ENCODE results near the gene SLC38A1. TPM values are rescaled to one million over a fixed set of nuclear protein-coding genes. Genes with fewer than 3 reads are reported as not detected.

SLC38A1 gene
- polyA plus RNA-seq, 1 experiment, result 136 TPM

GRCh38 chr12:46154221-46154985, 114.4 kb downstream of the SLC38A1 start:
- DNase-seq (ENCODE audit: low read depth, low spot score), result no peak
- H3K27ac ChIP-seq (ENCODE audit: low read depth, low read length), result no peak overlapping the region
- TF ChIP-seq, protein P1, sequence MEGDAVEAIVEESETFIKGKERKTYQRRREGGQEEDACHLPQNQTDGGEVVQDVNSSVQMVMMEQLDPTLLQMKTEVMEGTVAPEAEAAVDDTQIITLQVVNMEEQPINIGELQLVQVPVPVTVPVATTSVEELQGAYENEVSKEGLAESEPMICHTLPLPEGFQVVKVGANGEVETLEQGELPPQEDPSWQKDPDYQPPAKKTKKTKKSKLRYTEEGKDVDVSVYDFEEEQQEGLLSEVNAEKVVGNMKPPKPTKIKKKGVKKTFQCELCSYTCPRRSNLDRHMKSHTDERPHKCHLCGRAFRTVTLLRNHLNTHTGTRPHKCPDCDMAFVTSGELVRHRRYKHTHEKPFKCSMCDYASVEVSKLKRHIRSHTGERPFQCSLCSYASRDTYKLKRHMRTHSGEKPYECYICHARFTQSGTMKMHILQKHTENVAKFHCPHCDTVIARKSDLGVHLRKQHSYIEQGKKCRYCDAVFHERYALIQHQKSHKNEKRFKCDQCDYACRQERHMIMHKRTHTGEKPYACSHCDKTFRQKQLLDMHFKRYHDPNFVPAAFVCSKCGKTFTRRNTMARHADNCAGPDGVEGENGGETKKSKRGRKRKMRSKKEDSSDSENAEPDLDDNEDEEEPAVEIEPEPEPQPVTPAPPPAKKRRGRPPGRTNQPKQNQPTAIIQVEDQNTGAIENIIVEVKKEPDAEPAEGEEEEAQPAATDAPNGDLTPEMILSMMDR (IDR thresholded peaks at IDR 0.05; ENCODE audit: low read depth, low read length), result no peak
- POLR2A ChIA-PET, result no interaction called here
- H3K27me3 ChIP-seq (ENCODE audit: control insufficient read depth, insufficient read depth, low read length), result no peaks in the 10 kb centered on the region
- CTCF ChIA-PET, result interaction anchor here (1.3 to 2.3 kb wide), 4 partner anchors 12 to 203 kb away, joined by 3 to 16 read pairs (median 4); no protein-coding TSS in a partner anchor
- H3K9me3 ChIP-seq (ENCODE audit: control insufficient read depth, insufficient read depth, low read length), result no peaks in the 10 kb centered on the region
- no peak overlapping the region for H3K4me3 ChIP-seq (ENCODE audit: low read depth, low read length)

DNA sequence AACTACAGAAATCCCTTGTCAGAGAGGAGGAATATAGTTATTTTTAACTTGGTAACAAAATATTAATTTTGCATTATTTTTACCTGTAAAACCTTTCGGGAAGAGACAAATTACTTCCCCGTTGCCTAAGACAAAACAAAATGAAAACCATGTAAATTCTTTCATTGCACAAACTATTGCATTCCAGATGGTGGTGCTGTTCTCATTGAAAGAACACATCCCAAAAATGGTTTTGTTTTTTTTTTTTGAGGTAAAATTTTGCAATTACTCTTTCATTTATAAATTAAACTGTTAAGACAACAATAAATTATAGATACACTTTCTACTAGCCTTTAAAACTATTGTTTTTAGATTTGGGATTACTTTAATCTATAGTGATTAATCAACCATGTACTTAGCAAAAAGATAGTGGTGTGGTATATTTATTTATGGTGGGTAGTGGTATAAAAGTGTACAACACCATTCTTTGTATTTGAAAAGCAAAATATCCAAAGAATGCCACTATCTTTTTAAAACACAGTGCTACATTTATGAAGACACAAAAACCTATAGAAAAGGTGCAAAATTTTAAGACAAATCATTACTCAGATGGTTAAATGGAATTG, 115.5 kb downstream of the SLC38A1 start:
- ChIA-PET CTCF (interaction anchor here (1.3 to 2.3 kb wide), 4 partner anchors 11 to 204 kb away, joined by 3 to 16 read pairs (median 4); no protein-coding TSS in a partner anchor), POLR2A (no interaction called here)
- no peak overlapping the region for H3K27ac ChIP-seq (ENCODE audit: low read depth, low read length)
- TF ChIP-seq, protein P1 (IDR thresholded peaks at IDR 0.05; ENCODE audit: low read depth, low read length), result peak; percentile 77
- DNase-seq (ENCODE audit: low read depth, low spot score), result no peak
- H3K4me3 ChIP-seq (ENCODE audit: low read depth, low read length), result no peak overlapping the region
- H3K27me3 ChIP-seq (ENCODE audit: control insufficient read depth, insufficient read depth, low read length), result no peaks in the 10 kb centered on the region
- H3K9me3 ChIP-seq (ENCODE audit: control insufficient read depth, insufficient read depth, low read length), result no peaks in the 10 kb centered on the region

DNA sequence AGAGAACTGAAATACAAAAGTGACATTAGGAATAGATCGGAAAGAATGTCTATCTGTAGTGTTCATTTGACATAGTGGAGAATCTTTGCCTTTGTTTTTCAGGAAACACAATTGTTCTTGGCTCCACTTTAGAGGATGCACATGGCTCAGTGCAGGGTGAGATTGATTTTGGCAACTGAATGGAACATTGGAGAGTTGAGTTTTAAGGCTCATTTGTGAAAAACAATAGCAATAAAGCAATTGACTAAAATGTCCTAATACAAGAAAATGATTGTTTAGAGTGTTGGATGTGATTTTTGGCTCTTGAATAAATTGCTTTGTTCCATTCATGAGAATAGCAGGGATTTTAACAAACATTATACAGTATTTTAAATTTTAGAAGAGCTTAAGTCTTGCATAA, 116.4 kb downstream of the SLC38A1 start:
- H3K4me3 ChIP-seq (ENCODE audit: low read depth, low read length), result no peak overlapping the region
- ChIA-PET CTCF (interaction anchor here (0.6 to 3.8 kb wide), 3 partner anchors 20 to 869 kb away, joined by 4 to 17 read pairs (median 4); no protein-coding TSS in a partner anchor), POLR2A (no interaction called here)
- no peaks in the 10 kb centered on the region for H3K9me3 ChIP-seq (ENCODE audit: control insufficient read depth, insufficient read depth, low read length)
- no peak overlapping the region for H3K27ac ChIP-seq (ENCODE audit: low read depth, low read length)
- no peaks in the 10 kb centered on the region for H3K27me3 ChIP-seq (ENCODE audit: control insufficient read depth, insufficient read depth, low read length)
- DNase-seq (ENCODE audit: low read depth, low spot score), result no peak
- TF ChIP-seq, protein P1 (IDR thresholded peaks at IDR 0.05; ENCODE audit: low read depth, low read length), result no peak

GRCh38 chr12:46150735-46151134, 118.1 kb downstream of the SLC38A1 start:
- ChIA-PET POLR2A (no interaction called here), CTCF (interaction anchor here (3.8 kb wide), 1 partner anchor 26 kb away, joined by 17 read pairs; no protein-coding TSS in a partner anchor)
- H3K4me3 ChIP-seq (ENCODE audit: low read depth, low read length), result no peak overlapping the region
- no peaks in the 10 kb centered on the region for H3K27me3 ChIP-seq (ENCODE audit: control insufficient read depth, insufficient read depth, low read length)
- TF ChIP-seq, protein P1 (IDR thresholded peaks at IDR 0.05; ENCODE audit: low read depth, low read length), result no peak
- no peak overlapping the region for H3K27ac ChIP-seq (ENCODE audit: low read depth, low read length)
- no peaks in the 10 kb centered on the region for H3K9me3 ChIP-seq (ENCODE audit: control insufficient read depth, insufficient read depth, low read length)
- no peak for DNase-seq (ENCODE audit: low read depth, low spot score)

- TF ChIP-seq, protein P1 (IDR thresholded peaks at IDR 0.05; ENCODE audit: low read depth, low read length), result no peak
- ChIA-PET POLR2A (interaction anchor here (0.6 kb wide), 2 partner anchors 389 to 430 kb away, joined by 3 read pairs; no protein-coding TSS in a partner anchor), CTCF (interaction anchor here (0.6 to 3.8 kb wide), 3 partner anchors 11 to 872 kb away, joined by 4 to 17 read pairs (median 4); no protein-coding TSS in a partner anchor)
- Histone ChIP-seq H3K27ac (ENCODE audit: low read depth, low read length) (no peak overlapping the region), H3K9me3 (ENCODE audit: control insufficient read depth, insufficient read depth, low read length) (no peaks in the 10 kb centered on the region), H3K27me3 (ENCODE audit: control insufficient read depth, insufficient read depth, low read length) (no peaks in the 10 kb centered on the region), H3K4me3 (ENCODE audit: low read depth, low read length) (no peak overlapping the region)
- no peak for DNase-seq (ENCODE audit: low read depth, low spot score)
Measured at GRCh38 chr12:46149905-46150304, 118.9 kb downstream of the SLC38A1 start.
